ENCODE data around the gene CSNK1A1L. TPM values are rescaled to one million over a fixed set of nuclear protein-coding genes. Genes with fewer than 3 reads are reported as not detected.

The CSNK1A1L gene
- total RNA-seq, 1 experiment from 2014 or later, result not detected

DNA sequence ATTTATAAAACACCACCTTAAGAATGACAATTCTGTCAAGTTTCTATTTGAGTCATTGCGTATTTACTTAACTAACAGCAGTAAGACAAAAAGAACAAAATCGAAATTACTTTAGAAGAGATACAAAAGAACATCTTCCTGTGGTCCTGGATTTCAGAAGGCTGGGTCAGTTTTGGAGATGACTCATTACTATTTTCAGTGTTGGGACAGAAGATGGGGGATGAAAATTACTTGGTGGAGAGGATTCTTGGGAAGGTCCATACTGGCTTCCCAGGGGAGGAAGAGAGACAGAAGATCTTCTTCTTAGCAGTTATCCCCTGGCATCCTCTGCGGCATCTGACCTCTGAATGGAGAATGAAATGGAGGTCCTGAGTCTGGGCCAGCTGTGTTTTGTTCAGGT is 33.5 kb upstream of the CSNK1A1L start:
- TF ChIP-seq, protein P1, sequence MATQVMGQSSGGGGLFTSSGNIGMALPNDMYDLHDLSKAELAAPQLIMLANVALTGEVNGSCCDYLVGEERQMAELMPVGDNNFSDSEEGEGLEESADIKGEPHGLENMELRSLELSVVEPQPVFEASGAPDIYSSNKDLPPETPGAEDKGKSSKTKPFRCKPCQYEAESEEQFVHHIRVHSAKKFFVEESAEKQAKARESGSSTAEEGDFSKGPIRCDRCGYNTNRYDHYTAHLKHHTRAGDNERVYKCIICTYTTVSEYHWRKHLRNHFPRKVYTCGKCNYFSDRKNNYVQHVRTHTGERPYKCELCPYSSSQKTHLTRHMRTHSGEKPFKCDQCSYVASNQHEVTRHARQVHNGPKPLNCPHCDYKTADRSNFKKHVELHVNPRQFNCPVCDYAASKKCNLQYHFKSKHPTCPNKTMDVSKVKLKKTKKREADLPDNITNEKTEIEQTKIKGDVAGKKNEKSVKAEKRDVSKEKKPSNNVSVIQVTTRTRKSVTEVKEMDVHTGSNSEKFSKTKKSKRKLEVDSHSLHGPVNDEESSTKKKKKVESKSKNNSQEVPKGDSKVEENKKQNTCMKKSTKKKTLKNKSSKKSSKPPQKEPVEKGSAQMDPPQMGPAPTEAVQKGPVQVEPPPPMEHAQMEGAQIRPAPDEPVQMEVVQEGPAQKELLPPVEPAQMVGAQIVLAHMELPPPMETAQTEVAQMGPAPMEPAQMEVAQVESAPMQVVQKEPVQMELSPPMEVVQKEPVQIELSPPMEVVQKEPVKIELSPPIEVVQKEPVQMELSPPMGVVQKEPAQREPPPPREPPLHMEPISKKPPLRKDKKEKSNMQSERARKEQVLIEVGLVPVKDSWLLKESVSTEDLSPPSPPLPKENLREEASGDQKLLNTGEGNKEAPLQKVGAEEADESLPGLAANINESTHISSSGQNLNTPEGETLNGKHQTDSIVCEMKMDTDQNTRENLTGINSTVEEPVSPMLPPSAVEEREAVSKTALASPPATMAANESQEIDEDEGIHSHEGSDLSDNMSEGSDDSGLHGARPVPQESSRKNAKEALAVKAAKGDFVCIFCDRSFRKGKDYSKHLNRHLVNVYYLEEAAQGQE (IDR thresholded peaks at IDR 0.05; ENCODE audit: insufficient read depth in 1 of 2, low read depth in 2 of 2, low read length in 1 of 2), result no peak
- no peak for TF ChIP-seq TCF7L2 (IDR thresholded peaks at IDR 0.05; ENCODE audit: low read depth, low read length)
- TF ChIP-seq, protein P2, sequence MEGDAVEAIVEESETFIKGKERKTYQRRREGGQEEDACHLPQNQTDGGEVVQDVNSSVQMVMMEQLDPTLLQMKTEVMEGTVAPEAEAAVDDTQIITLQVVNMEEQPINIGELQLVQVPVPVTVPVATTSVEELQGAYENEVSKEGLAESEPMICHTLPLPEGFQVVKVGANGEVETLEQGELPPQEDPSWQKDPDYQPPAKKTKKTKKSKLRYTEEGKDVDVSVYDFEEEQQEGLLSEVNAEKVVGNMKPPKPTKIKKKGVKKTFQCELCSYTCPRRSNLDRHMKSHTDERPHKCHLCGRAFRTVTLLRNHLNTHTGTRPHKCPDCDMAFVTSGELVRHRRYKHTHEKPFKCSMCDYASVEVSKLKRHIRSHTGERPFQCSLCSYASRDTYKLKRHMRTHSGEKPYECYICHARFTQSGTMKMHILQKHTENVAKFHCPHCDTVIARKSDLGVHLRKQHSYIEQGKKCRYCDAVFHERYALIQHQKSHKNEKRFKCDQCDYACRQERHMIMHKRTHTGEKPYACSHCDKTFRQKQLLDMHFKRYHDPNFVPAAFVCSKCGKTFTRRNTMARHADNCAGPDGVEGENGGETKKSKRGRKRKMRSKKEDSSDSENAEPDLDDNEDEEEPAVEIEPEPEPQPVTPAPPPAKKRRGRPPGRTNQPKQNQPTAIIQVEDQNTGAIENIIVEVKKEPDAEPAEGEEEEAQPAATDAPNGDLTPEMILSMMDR (IDR thresholded peaks at IDR 0.05), result no peak
- TF ChIP-seq POLR2AphosphoS5 (IDR thresholded peaks at IDR 0.05; ENCODE audit: low read depth, low read length), result no peak
- no peak for TF ChIP-seq SIN3A (IDR thresholded peaks at IDR 0.05; ENCODE audit: borderline replicate concordance, insufficient read depth, low read depth, low read length)
- H3K27me3 ChIP-seq (ENCODE audit: control insufficient read depth, insufficient read depth, low read length), result no peaks in the 10 kb centered on the region
- ChIA-PET CTCF (no interaction called here), POLR2A (no interaction called here)
- no peak for ATAC-seq
- no peaks in the 10 kb centered on the region for H3K9me3 ChIP-seq (ENCODE audit: control insufficient read depth, insufficient read depth, low read depth, low read length)
- no peak overlapping the region for H3K4me3 ChIP-seq (ENCODE audit: low read depth in 2 of 2, low read length in 2 of 2)
- in situ Hi-C loops (cut with HindIII; ENCODE audit: low pct_unique_long_range_greater_than_20kb, low sequenced_read_pairs), result no loop called here
- no peaks in the 10 kb centered on the region for H3K4me1 ChIP-seq (ENCODE audit: control insufficient read depth, insufficient read depth, low read length)
- no peak overlapping the region for H3K27ac ChIP-seq (ENCODE audit: low read length)
- no peaks in the 10 kb centered on the region; the same call in 1 of the 2 replicates for H3K36me3 ChIP-seq (ENCODE audit: control insufficient read depth, insufficient read depth, low read length)
- no TSS peak for BruUV-seq (replicated peaks)
- no peak for DNase-seq (ENCODE audit: low read depth, low spot score)
- intact Hi-C loops (cut with micrococcal nuclease; ENCODE audit: unreplicated experiment), result no loop called here

DNA sequence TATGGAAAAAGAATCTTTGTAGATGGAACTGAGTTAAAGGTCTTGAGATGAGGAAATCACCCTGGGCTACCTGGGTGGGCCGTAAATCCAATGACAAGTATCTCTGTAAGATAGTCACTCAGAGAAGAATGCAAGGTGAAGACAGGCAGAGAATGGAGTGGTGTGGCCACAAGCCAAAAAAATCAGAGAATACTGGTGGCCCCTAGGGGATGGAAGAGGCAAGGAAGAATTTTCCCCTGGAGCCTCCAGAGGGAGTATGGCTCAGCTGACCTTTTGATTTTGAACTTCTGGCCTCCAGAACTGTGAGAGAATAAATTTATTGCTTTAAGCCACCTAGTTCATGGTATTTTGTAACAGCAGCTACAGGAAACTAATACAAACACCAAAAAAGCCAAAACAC is 32.7 kb upstream of the CSNK1A1L start:
- CTCF ChIA-PET, result interaction anchor here (0.6 kb wide), 1 partner anchor 437 kb away, joined by 3 read pairs; no protein-coding TSS in a partner anchor
- TF ChIP-seq, protein P1 (IDR thresholded peaks at IDR 0.05; ENCODE audit: insufficient read depth in 1 of 2, low read depth in 2 of 2, low read length in 1 of 2), result no peak
- no peak for TF ChIP-seq TCF7L2 (IDR thresholded peaks at IDR 0.05; ENCODE audit: low read depth, low read length)
- TF ChIP-seq, protein P2 (IDR thresholded peaks at IDR 0.05), result 0 out of 2 replicates have a peak, but pooled peaks have one; percentile 10
- intact Hi-C loops (cut with micrococcal nuclease; ENCODE audit: unreplicated experiment) (no loop called here), in situ Hi-C loops (cut with HindIII; ENCODE audit: low pct_unique_long_range_greater_than_20kb, low sequenced_read_pairs) (no loop called here)
- DNase-seq (ENCODE audit: low read depth, low spot score) (no peak), ATAC-seq (no peak)
- POLR2A ChIA-PET, result no interaction called here
- no TSS peak for BruUV-seq (replicated peaks)
- no peaks in the 10 kb centered on the region; the same call in 1 of the 2 replicates for H3K36me3 ChIP-seq (ENCODE audit: control insufficient read depth, insufficient read depth, low read length)
- H3K4me1 ChIP-seq (ENCODE audit: control insufficient read depth, insufficient read depth, low read length), result no peaks in the 10 kb centered on the region
- H3K4me3 ChIP-seq (ENCODE audit: low read depth in 2 of 2, low read length in 2 of 2), result no peak overlapping the region
- H3K9me3 ChIP-seq (ENCODE audit: control insufficient read depth, insufficient read depth, low read depth, low read length), result no peaks in the 10 kb centered on the region
- no peaks in the 10 kb centered on the region for H3K27me3 ChIP-seq (ENCODE audit: control insufficient read depth, insufficient read depth, low read length)
- no peak overlapping the region for H3K27ac ChIP-seq (ENCODE audit: low read length)
